ENCODE measurements around the gene SNAP29.

- TF ChIP-seq POLR2A (IDR thresholded peaks at IDR 0.05) = no peak
- no peak for TF ChIP-seq CTCF (IDR thresholded peaks at IDR 0.05)
Measured at GRCh38 chr22:20853236-20853660, 5.6 kb upstream of the SNAP29 start.
